Activated B cell treated with CpG ODN at 0.5 μM for 24 hours (primary cell): ENCODE data around the gene GABRB2. TPM values are rescaled to one million over a fixed set of nuclear protein-coding genes. Genes with fewer than 3 reads are reported as not detected.

Experiments used
- ATAC-seq: fragments of 200-7000 bp; cut with Tn5 transposase; one replicate; pipeline ENCODE4 v1.10.0; 2021; ENCODE audit warnings: low read depth, mild to moderate bottlenecking, moderate library complexity
- CTCF ChIA-PET: fragments of 350-600 bp; sonication (Branson Sonifier 250); formaldehyde crosslinking; loops from one replicate; lab custom pipeline; 2021; ENCODE audit warnings: antibody characterized with exemption; lab: Charles Lee
- POLR2A ChIA-PET: fragments of 350-600 bp; sonication (Branson Sonifier 250); formaldehyde crosslinking; loops from one replicate; lab custom pipeline; 2021; ENCODE audit warnings: antibody characterized with exemption; lab: Charles Lee
- DNase-seq: peaks from one replicate; pipeline ENCODE4 v3.0.0; 2022
- H3K27ac Mint-ChIP-seq: one replicate; pipeline ENCODE4 v1.8.0; 2020; ENCODE audit warnings: mixed read lengths
- H3K27me3 Mint-ChIP-seq: one replicate; pipeline ENCODE4 v1.8.0; 2021; ENCODE audit warnings: mixed read lengths
- H3K36me3 Mint-ChIP-seq: one replicate; pipeline ENCODE4 v1.8.0; 2021; ENCODE audit warnings: low read depth, mixed read lengths
- H3K4me1 Mint-ChIP-seq: one replicate; pipeline ENCODE4 v1.8.0; 2021; ENCODE audit warnings: mixed read lengths
- H3K4me3 Mint-ChIP-seq: one replicate; pipeline ENCODE4 v1.8.0; 2020; ENCODE audit warnings: mild to moderate bottlenecking, mixed read lengths
- H3K9me3 Mint-ChIP-seq: one replicate; pipeline ENCODE4 v1.8.0; 2020; ENCODE audit warnings: mixed read lengths
- intact Hi-C: fragments of 100-400 bp; cut with micrococcal nuclease; formaldehyde crosslinking; loops from one replicate; pipeline ENCODE4 v1.15.1; 2024
- total RNA-seq: library from RNA; stranded (reverse); gene quantifications from 2 replicates; pipeline ENCODE4 v1.2.3, GENCODE V29; 2022
- TF ChIP-seq, protein P1 (sequence below): fragments of 200-600 bp; IDR thresholded peaks from one replicate; pipeline ENCODE4 v1.8.0; 2022; ENCODE audit warnings: antibody characterized with exemption, mild to moderate bottlenecking

The GABRB2 gene
- total RNA-seq, 1 donor from 2014 or later = not detected

DNA sequence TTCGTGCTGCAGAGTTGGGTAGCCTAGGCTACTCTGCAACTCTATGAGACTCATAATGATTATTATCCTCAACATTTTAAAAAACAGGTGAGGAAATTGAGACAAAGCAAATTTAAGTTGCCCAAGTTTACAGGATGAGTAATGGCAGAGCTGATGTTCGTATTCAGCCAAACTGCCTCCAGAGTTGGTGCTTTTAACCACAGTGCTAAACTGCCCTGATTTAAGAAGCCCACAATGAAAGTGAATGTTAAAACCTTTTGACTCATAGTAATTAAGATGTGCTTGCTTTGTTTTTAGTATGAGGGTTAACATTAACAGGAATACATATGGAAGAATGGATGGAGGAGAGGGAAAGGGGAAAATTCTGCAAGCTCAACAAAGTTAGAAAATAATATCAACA lies 15.9 kb upstream of the GABRB2 start:
- no peak overlapping the region for H3K27ac Mint-ChIP-seq
- TF ChIP-seq, protein P1, sequence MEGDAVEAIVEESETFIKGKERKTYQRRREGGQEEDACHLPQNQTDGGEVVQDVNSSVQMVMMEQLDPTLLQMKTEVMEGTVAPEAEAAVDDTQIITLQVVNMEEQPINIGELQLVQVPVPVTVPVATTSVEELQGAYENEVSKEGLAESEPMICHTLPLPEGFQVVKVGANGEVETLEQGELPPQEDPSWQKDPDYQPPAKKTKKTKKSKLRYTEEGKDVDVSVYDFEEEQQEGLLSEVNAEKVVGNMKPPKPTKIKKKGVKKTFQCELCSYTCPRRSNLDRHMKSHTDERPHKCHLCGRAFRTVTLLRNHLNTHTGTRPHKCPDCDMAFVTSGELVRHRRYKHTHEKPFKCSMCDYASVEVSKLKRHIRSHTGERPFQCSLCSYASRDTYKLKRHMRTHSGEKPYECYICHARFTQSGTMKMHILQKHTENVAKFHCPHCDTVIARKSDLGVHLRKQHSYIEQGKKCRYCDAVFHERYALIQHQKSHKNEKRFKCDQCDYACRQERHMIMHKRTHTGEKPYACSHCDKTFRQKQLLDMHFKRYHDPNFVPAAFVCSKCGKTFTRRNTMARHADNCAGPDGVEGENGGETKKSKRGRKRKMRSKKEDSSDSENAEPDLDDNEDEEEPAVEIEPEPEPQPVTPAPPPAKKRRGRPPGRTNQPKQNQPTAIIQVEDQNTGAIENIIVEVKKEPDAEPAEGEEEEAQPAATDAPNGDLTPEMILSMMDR = no peak
- ChIA-PET CTCF (no interaction called here), POLR2A (no interaction called here)
- no peaks in the 10 kb centered on the region for H3K27me3 Mint-ChIP-seq
- H3K4me1 Mint-ChIP-seq = no peaks in the 10 kb centered on the region
- intact Hi-C loops = no loop called here
- ATAC-seq (no peak), DNase-seq (no peak)
- no peak overlapping the region for H3K4me3 Mint-ChIP-seq
- no peaks in the 10 kb centered on the region for H3K36me3 Mint-ChIP-seq
- H3K9me3 Mint-ChIP-seq = no peaks in the 10 kb centered on the region

DNA sequence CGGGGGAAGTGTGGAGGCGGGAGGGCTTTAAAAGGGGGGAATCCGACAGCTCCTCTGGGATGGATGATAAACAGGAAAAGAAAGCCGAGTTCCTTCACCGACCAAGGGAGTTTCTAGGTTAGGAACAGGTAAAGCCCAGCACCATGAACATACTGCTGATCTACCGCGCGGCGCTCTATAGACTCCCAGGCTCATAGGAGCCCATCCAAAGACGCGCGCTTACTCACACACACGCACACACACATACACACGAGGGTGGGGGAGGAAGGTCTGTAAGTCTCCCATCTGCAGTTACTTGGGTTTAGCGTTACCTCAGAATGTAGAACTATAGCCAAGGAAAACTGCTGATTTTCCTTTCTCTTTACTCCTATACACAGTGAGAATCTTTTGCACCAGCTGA lies 2.6 kb upstream of the GABRB2 start:
- H3K27me3 Mint-ChIP-seq = peaks cover 48% of the 10 kb centered on the region
- no peak overlapping the region for H3K4me3 Mint-ChIP-seq
- no peaks in the 10 kb centered on the region for H3K36me3 Mint-ChIP-seq
- no peak for ATAC-seq
- intact Hi-C loops = loop anchor here (5.0 to 10.0 kb wide), 2 partner anchors 1044 to 1112 kb away; no protein-coding TSS in a partner anchor
- H3K9me3 Mint-ChIP-seq = peaks cover 2% of the 10 kb centered on the region
- ChIA-PET CTCF (no interaction called here), POLR2A (no interaction called here)
- DNase-seq = no peak
- H3K27ac Mint-ChIP-seq = no peak overlapping the region
- peaks cover 23% of the 10 kb centered on the region for H3K4me1 Mint-ChIP-seq
- TF ChIP-seq, protein P1 = no peak

DNA sequence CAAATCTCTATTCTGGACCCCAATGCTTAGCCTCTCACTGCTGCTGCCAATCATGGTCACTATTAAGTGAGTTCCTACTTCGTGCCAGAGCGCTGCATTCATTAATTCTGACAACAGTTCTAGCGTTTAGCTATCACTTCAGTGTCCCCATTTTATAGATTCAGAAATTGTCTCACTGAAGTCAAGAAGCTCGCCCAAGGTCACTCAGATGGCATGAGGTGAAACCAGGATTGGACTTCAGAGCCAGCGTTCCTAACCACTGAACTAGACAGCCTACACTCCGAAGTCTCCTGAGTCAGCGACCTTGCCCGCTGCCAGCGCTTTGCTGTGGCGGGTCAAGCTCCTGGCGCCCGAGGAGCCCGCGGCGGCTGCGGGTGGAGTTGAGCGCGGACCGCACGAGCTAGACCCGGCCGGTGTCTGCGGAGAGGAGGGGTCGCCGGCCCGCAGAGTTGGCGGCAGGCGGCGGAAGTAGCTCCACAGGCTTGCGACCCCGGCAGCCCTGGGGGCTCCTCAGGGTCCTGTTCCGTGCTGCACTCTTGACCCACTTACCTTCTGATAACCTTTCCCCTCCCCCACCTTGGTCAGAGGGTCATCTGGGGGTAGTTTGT lies 2.1 kb upstream of the GABRB2 start:
- ChIA-PET POLR2A (no interaction called here), CTCF (no interaction called here)
- intact Hi-C loops = loop anchor here (5.0 to 10.0 kb wide), 2 partner anchors 1044 to 1111 kb away; no protein-coding TSS in a partner anchor
- Mint-ChIP-seq H3K4me1 (peaks cover 23% of the 10 kb centered on the region), H3K9me3 (peaks cover 2% of the 10 kb centered on the region), H3K36me3 (no peaks in the 10 kb centered on the region), H3K27me3 (peaks cover 48% of the 10 kb centered on the region), H3K4me3 (peak overlapping the region; percentile 48), H3K27ac (no peak overlapping the region)
- no peak for DNase-seq
- TF ChIP-seq, protein P1 = no peak
- ATAC-seq = no peak

DNA sequence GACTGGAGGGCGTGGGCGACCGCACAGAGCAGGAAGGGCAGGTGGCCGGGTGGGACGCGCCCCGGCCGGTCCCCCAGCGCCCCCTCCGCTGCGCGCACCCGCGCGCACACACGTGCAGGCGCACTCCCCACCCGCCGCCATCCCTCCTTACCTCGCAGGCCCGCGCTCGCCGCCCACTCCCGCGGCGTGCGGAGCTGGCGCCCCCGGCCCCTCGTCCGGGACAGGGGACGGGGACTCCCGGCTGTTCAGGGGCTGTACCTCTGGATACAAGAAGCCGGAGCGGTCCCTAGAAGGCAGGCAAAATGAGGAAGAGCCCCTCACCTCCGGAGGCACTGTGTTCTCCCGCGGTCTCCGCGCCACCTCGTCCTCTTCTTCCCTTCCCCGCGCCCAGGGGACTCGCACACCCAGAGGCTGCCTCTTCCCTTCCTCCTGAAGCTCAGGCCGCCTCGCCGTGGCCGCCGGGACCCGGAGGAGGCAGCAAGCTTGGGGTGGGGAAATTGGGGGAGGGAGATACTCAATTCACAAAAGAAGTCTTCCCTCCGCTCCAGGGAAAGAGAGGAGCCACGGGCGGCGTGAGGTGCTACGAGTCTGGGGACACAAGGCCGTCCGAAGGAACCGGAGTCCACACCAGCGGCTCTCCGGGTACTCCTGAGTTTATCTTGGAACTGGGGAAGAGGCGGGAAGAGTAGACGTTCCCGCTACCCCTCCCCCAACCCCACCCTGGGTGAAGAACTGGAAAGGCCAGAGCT lies 1.4 kb upstream of the GABRB2 start:
- TF ChIP-seq, protein P1 = no peak
- H3K36me3 Mint-ChIP-seq = no peaks in the 10 kb centered on the region
- ATAC-seq (peak; percentile 28), DNase-seq (no peak)
- H3K4me1 Mint-ChIP-seq = peaks cover 23% of the 10 kb centered on the region
- no peak overlapping the region for H3K27ac Mint-ChIP-seq
- peaks cover 2% of the 10 kb centered on the region for H3K9me3 Mint-ChIP-seq
- H3K27me3 Mint-ChIP-seq = peaks cover 52% of the 10 kb centered on the region
- ChIA-PET CTCF (no interaction called here), POLR2A (no interaction called here)
- intact Hi-C loops = loop anchor here (5.0 to 10.0 kb wide), 2 partner anchors 1043 to 1111 kb away; no protein-coding TSS in a partner anchor
- peak overlapping the region; percentile 70 for H3K4me3 Mint-ChIP-seq

DNA sequence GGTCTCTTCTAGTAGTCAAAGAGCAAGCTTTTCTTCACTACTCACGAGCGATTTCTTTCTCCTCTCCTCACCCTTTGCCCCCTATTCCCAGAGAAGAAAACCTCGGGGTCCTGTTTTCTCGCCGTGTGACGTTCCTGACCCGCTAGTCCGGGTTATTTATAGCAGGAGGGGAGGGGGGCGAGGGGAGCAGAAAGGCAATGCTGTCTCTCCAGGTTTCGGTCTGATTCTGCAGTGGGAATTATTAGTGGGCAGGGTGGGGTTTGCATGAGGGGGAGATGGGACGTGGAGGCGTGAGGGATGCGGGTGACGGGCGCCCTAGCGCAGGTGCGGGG lies 847 bp upstream of the GABRB2 start:
- no peak for ATAC-seq
- ChIA-PET POLR2A (no interaction called here), CTCF (no interaction called here)
- H3K27me3 Mint-ChIP-seq = peaks cover 52% of the 10 kb centered on the region
- TF ChIP-seq, protein P1 = no peak
- no peak overlapping the region for H3K27ac Mint-ChIP-seq
- peak overlapping the region; percentile 70 for H3K4me3 Mint-ChIP-seq
- no peak for DNase-seq
- intact Hi-C loops = loop anchor here (5.0 to 10.0 kb wide), 2 partner anchors 1043 to 1110 kb away; no protein-coding TSS in a partner anchor
- peaks cover 2% of the 10 kb centered on the region for H3K9me3 Mint-ChIP-seq
- no peaks in the 10 kb centered on the region for H3K36me3 Mint-ChIP-seq
- peaks cover 23% of the 10 kb centered on the region for H3K4me1 Mint-ChIP-seq
